Measurements from ENCODE around the gene UBQLN1.

GRCh38 chr9:83651558-83651957 is 56.2 kb downstream of the UBQLN1 start:
- TF ChIP-seq CTCF (conservative IDR thresholded peaks at IDR 0.05 in 1 of 2, IDR thresholded peaks at IDR 0.05 in 1 of 2; ENCODE audit: extremely low read depth in 1 of 2, insufficient read depth in 1 of 2, low read depth in 1 of 2, low read length in 2 of 2): no peak
- no peak for TF ChIP-seq EZH2 (IDR thresholded peaks at IDR 0.05; ENCODE audit: borderline replicate concordance, low read length)
